HFFc6 (cell line): ENCODE measurements around the gene PRDM16. TPM values are rescaled to one million over a fixed set of nuclear protein-coding genes. Genes with fewer than 3 reads are reported as not detected.

Source experiments
- DNase-seq: peaks from one replicate; pipeline ENCODE4 v3.0.0-alpha.2; 2018
- H3K27ac Mint-ChIP-seq: 2 replicates; pipeline ENCODE4 v1.8.0; 2020; ENCODE audit warnings: mild to moderate bottlenecking, mixed read lengths
- H3K27me3 Mint-ChIP-seq: 2 replicates; pipeline ENCODE4 v1.8.0; 2021; ENCODE audit warnings: mild to moderate bottlenecking, moderate library complexity, mixed read lengths; ENCODE audit not compliant: insufficient read depth
- H3K36me3 Mint-ChIP-seq: 2 replicates; pipeline ENCODE4 v1.8.0; 2021; ENCODE audit warnings: low read depth, mixed read lengths
- H3K4me1 Mint-ChIP-seq: 2 replicates; pipeline ENCODE4 v1.8.0; 2020; ENCODE audit warnings: low read depth, mixed read lengths
- H3K4me3 Mint-ChIP-seq: 2 replicates; pipeline ENCODE4 v1.8.0; 2020; ENCODE audit warnings: mild to moderate bottlenecking, moderate library complexity, mixed read lengths
- H3K9me3 Mint-ChIP-seq: 2 replicates; pipeline ENCODE4 v1.8.0; 2020; ENCODE audit warnings: mild to moderate bottlenecking, mixed read lengths
- CTCF ChIP-seq: fragments of 200-600 bp; sonication (generic); IDR thresholded peaks from 2 replicates; pipeline ENCODE4 v1.5.0; 2021; ENCODE audit warnings: antibody characterized with exemption, mild to moderate bottlenecking
- total RNA-seq, 6 experiments: library from RNA; stranded (reverse); fragmentation: NEBNext Ultra II Directional; extraction: Animal tissue kit (Norgen Biotek cat#: 25700); gene quantifications; 2 replicates in 1 of 6; 3 replicates in 5 of 6; pipeline ENCODE4 v1.2.3, GENCODE V29; 2021

Gene PRDM16
- total RNA-seq, 6 experiments from 2014 or later = not detected

- no peak overlapping the region for H3K4me3 Mint-ChIP-seq
- H3K27me3 Mint-ChIP-seq = peaks cover 22% of the 10 kb centered on the region
- DNase-seq = no peak
- peaks cover 12% of the 10 kb centered on the region for H3K9me3 Mint-ChIP-seq
- H3K27ac Mint-ChIP-seq = no peak overlapping the region
- no peak for TF ChIP-seq CTCF
- no peaks in the 10 kb centered on the region for H3K4me1 Mint-ChIP-seq
- peaks cover 6% of the 10 kb centered on the region; the same call in 1 of the 2 replicates for H3K36me3 Mint-ChIP-seq
Measured at GRCh38 chr1:3418600-3418999, 349.6 kb downstream of the PRDM16 start.

GRCh38 chr1:3419415-3420204 is 350.6 kb downstream of the PRDM16 start:
- peaks cover 12% of the 10 kb centered on the region for H3K9me3 Mint-ChIP-seq
- TF ChIP-seq CTCF = no peak
- no peaks in the 10 kb centered on the region for H3K4me1 Mint-ChIP-seq
- peaks cover 27% of the 10 kb centered on the region for H3K27me3 Mint-ChIP-seq
- no peak for DNase-seq
- peaks cover 6% of the 10 kb centered on the region; the same call in 1 of the 2 replicates for H3K36me3 Mint-ChIP-seq
- H3K4me3 Mint-ChIP-seq = no peak overlapping the region
- no peak overlapping the region for H3K27ac Mint-ChIP-seq

GRCh38 chr1:3420218-3420951 is 351.4 kb downstream of the PRDM16 start:
- no peak for DNase-seq
- Mint-ChIP-seq H3K9me3 (peaks cover 12% of the 10 kb centered on the region), H3K4me3 (no peak overlapping the region), H3K27me3 (peaks cover 27% of the 10 kb centered on the region), H3K4me1 (no peaks in the 10 kb centered on the region), H3K27ac (no peak overlapping the region), H3K36me3 (peaks cover 6% of the 10 kb centered on the region; the same call in 1 of the 2 replicates)
- no peak for TF ChIP-seq CTCF

- Mint-ChIP-seq H3K36me3 (no peaks in the 10 kb centered on the region), H3K4me1 (no peaks in the 10 kb centered on the region), H3K27me3 (peaks cover 30% of the 10 kb centered on the region), H3K4me3 (no peak overlapping the region), H3K9me3 (0 out of 2 replicates have a peak, but pooled peaks cover under 1% of the 10 kb centered on the region), H3K27ac (no peak overlapping the region)
- no peak for TF ChIP-seq CTCF
- no peak for DNase-seq
Measured at GRCh38 chr1:3422638-3423037, 353.6 kb downstream of the PRDM16 start.

GRCh38 chr1:3423245-3423829 is 354.3 kb downstream of the PRDM16 start:
- TF ChIP-seq CTCF = no peak
- no peak overlapping the region for H3K4me3 Mint-ChIP-seq
- no peaks in the 10 kb centered on the region for H3K36me3 Mint-ChIP-seq
- no peaks in the 10 kb centered on the region for H3K4me1 Mint-ChIP-seq
- DNase-seq = no peak
- H3K9me3 Mint-ChIP-seq = no peaks in the 10 kb centered on the region
- peaks cover 32% of the 10 kb centered on the region for H3K27me3 Mint-ChIP-seq
- H3K27ac Mint-ChIP-seq = no peak overlapping the region
